Activated CD4-positive, alpha-beta T cell treated with anti-CD3 and anti-CD28 coated beads, Interleukin-2, amount 10 ng/mL, durations not matched to agents 24 days and 14 days (primary cell): ENCODE measurements around the gene P2RY6. TPM values are rescaled to one million over a fixed set of nuclear protein-coding genes. Genes with fewer than 3 reads are reported as not detected.

Experiments used
- DNase-seq: peaks from one replicate; pipeline ENCODE4 v3.0.0; 2022
- H3K27ac Mint-ChIP-seq: one replicate; pipeline ENCODE4 v1.8.0; 2022; ENCODE audit warnings: mild to moderate bottlenecking, mixed read lengths
- H3K27me3 Mint-ChIP-seq: one replicate; pipeline ENCODE4 v1.8.0; 2022; ENCODE audit warnings: mixed read lengths
- H3K36me3 Mint-ChIP-seq: one replicate; pipeline ENCODE4 v1.8.0; 2022; ENCODE audit warnings: low read depth, mild to moderate bottlenecking, mixed read lengths
- H3K4me1 Mint-ChIP-seq: one replicate; pipeline ENCODE4 v1.8.0; 2021; ENCODE audit warnings: mixed read lengths
- H3K4me3 Mint-ChIP-seq: one replicate; pipeline ENCODE4 v1.8.0; 2022; ENCODE audit warnings: mild to moderate bottlenecking, moderate library complexity, mixed read lengths
- H3K9me3 Mint-ChIP-seq: one replicate; pipeline ENCODE4 v1.8.0; 2021; ENCODE audit warnings: mixed read lengths
- intact Hi-C: fragments of 100-400 bp; cut with micrococcal nuclease; formaldehyde crosslinking; loops from one replicate; pipeline ENCODE4 v1.15.1; 2023
- total RNA-seq: library from RNA; stranded (reverse); gene quantifications from 2 replicates; pipeline ENCODE4 v1.2.3, GENCODE V29; 2022

P2RY6 gene
- total RNA-seq, 1 donor from 2014 or later = not detected

- Mint-ChIP-seq H3K27me3 (peaks cover 6% of the 10 kb centered on the region), H3K9me3 (no peaks in the 10 kb centered on the region), H3K4me1 (no peaks in the 10 kb centered on the region), H3K27ac (no peak overlapping the region), H3K4me3 (no peak overlapping the region), H3K36me3 (no peaks in the 10 kb centered on the region)
- peak; percentile 93 for DNase-seq
- intact Hi-C loops = loop anchor here (1.0 kb wide), 2 partner anchors 28 to 40 kb away; no protein-coding TSS in a partner anchor
Observed at GRCh38 chr11:73335204-73335923, 63.2 kb downstream of the P2RY6 start.

GRCh38 chr11:73337846-73338245, 65.7 kb downstream of the P2RY6 start:
- no peaks in the 10 kb centered on the region for H3K4me1 Mint-ChIP-seq
- no peak for DNase-seq
- intact Hi-C loops = no loop called here
- no peak overlapping the region for H3K4me3 Mint-ChIP-seq
- H3K27me3 Mint-ChIP-seq = peaks cover 5% of the 10 kb centered on the region
- no peaks in the 10 kb centered on the region for H3K9me3 Mint-ChIP-seq
- H3K27ac Mint-ChIP-seq = no peak overlapping the region
- no peaks in the 10 kb centered on the region for H3K36me3 Mint-ChIP-seq

GRCh38 chr11:73338279-73338678, 66.1 kb downstream of the P2RY6 start:
- H3K36me3 Mint-ChIP-seq = no peaks in the 10 kb centered on the region
- no peak for DNase-seq
- no peak overlapping the region for H3K4me3 Mint-ChIP-seq
- H3K4me1 Mint-ChIP-seq = no peaks in the 10 kb centered on the region
- intact Hi-C loops = no loop called here
- no peaks in the 10 kb centered on the region for H3K9me3 Mint-ChIP-seq
- H3K27ac Mint-ChIP-seq = no peak overlapping the region
- H3K27me3 Mint-ChIP-seq = peaks cover 5% of the 10 kb centered on the region

- intact Hi-C loops = no loop called here
- Mint-ChIP-seq H3K27me3 (peaks cover 5% of the 10 kb centered on the region), H3K36me3 (no peaks in the 10 kb centered on the region), H3K4me3 (no peak overlapping the region), H3K4me1 (no peaks in the 10 kb centered on the region), H3K27ac (no peak overlapping the region), H3K9me3 (no peaks in the 10 kb centered on the region)
- no peak for DNase-seq
Observed at GRCh38 chr11:73340164-73340563, 68.0 kb downstream of the P2RY6 start.

GRCh38 chr11:73342633-73343032, 70.5 kb downstream of the P2RY6 start:
- no peak overlapping the region for H3K4me3 Mint-ChIP-seq

GRCh38 chr11:73343076-73343873, 71.1 kb downstream of the P2RY6 start:
- intact Hi-C loops = no loop called here
- Mint-ChIP-seq H3K36me3 (no peaks in the 10 kb centered on the region), H3K4me3 (no peak overlapping the region), H3K4me1 (no peaks in the 10 kb centered on the region), H3K9me3 (no peaks in the 10 kb centered on the region), H3K27me3 (peaks cover 9% of the 10 kb centered on the region), H3K27ac (no peak overlapping the region)
- no peak for DNase-seq

More at GRCh38 chr11:73342633-73343032, 70.5 kb downstream of the P2RY6 start:
- H3K27ac Mint-ChIP-seq = no peak overlapping the region
- H3K36me3 Mint-ChIP-seq = no peaks in the 10 kb centered on the region
- no peak for DNase-seq
- no peaks in the 10 kb centered on the region for H3K4me1 Mint-ChIP-seq
- peaks cover 7% of the 10 kb centered on the region for H3K27me3 Mint-ChIP-seq
- intact Hi-C loops = no loop called here
- H3K9me3 Mint-ChIP-seq = no peaks in the 10 kb centered on the region

DNA sequence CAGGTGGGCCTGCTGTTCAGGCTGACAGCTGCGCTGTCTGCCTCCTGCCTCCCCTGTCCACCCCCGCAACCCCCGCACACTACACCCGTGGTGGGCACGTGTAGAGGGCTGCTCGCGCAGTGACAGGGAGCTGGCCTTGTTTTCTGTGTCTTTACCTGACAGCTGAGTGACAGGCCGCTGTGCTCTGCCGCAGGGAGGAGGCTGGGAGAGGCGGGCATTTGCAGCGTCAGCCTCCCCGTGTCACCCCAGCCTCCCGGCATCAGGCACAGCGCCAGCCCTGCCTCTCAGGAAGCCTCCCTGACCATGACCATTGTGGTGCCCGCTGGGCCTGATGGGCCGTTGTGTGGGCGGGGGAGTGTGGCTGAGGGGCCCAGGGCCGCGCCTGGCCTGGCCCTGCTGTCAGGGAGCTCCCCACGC, 72.1 kb downstream of the P2RY6 start:
- Mint-ChIP-seq H3K9me3 (no peaks in the 10 kb centered on the region), H3K27me3 (peaks cover 10% of the 10 kb centered on the region), H3K4me1 (no peaks in the 10 kb centered on the region), H3K27ac (no peak overlapping the region), H3K4me3 (no peak overlapping the region), H3K36me3 (no peaks in the 10 kb centered on the region)
- intact Hi-C loops = no loop called here
- DNase-seq = no peak

- peaks cover 12% of the 10 kb centered on the region for H3K27me3 Mint-ChIP-seq
- intact Hi-C loops = no loop called here
- no peak overlapping the region for H3K27ac Mint-ChIP-seq
- no peak overlapping the region for H3K4me3 Mint-ChIP-seq
- H3K4me1 Mint-ChIP-seq = peaks cover 3% of the 10 kb centered on the region
- H3K9me3 Mint-ChIP-seq = no peaks in the 10 kb centered on the region
- no peak for DNase-seq
- H3K36me3 Mint-ChIP-seq = no peaks in the 10 kb centered on the region
Observed at GRCh38 chr11:73345481-73346160, 73.5 kb downstream of the P2RY6 start.

DNA sequence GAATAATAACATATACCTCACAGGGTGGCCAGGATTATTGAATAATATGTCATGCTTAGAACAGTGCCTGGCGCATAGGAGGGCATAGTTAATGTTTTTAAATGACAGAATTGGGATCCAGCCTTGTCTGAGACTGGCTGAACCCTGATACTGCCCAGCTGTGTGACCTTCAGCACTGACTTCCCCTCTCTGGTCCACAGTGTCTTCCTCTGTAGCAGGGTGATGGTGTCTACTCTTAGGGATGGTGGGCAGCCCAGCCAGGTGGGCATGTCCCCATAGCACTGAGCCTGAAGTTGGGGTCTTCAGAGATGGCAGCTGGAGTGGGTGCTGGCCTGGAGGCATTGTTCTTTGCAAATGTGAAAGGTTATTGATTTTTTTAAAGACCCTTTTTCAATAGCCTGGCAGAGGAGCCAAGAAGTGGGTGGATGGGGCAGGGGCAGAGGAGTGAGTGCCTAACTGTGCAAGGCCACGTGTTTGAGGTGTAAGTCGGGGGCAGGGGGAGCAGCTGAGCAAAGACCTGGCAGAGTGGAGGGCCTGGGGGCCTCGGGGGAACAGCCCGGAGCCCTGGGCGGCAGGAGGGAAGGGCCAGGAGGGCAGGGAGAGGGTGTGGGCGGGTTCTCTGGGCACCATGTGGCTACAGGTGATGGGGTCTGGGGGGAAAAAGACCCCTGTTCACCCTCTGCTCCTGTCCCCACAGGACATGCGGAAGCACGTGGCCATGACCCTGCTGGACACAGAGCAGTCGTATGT, 74.2 kb downstream of the P2RY6 start:
- no peak overlapping the region for H3K4me3 Mint-ChIP-seq
- no peak for DNase-seq
- peaks cover 12% of the 10 kb centered on the region for H3K27me3 Mint-ChIP-seq
- no peaks in the 10 kb centered on the region for H3K9me3 Mint-ChIP-seq
- intact Hi-C loops = no loop called here
- H3K4me1 Mint-ChIP-seq = peaks cover 3% of the 10 kb centered on the region
- H3K27ac Mint-ChIP-seq = no peak overlapping the region
- no peaks in the 10 kb centered on the region for H3K36me3 Mint-ChIP-seq

GRCh38 chr11:73347067-73347466, 74.9 kb downstream of the P2RY6 start:
- intact Hi-C loops = no loop called here
- H3K27ac Mint-ChIP-seq = no peak overlapping the region
- no peak overlapping the region for H3K4me3 Mint-ChIP-seq
- H3K36me3 Mint-ChIP-seq = no peaks in the 10 kb centered on the region
- peaks cover 12% of the 10 kb centered on the region for H3K27me3 Mint-ChIP-seq
- no peak for DNase-seq
- H3K4me1 Mint-ChIP-seq = peaks cover 3% of the 10 kb centered on the region
- H3K9me3 Mint-ChIP-seq = no peaks in the 10 kb centered on the region

Other genes starting within 250 kb of the P2RY6 start
- 20.4 and 22.4 TPM in 2 replicates for gene FCHSD2, start 130.0 kb upstream of the P2RY6 start, total RNA-seq
- gene P2RY2, start 54.1 kb upstream of the P2RY6 start, total RNA-seq = not detected in 2 replicates
- 0.05 TPM in 1 of 2 replicates, not detected in the other for gene ARHGEF17, start 35.9 kb downstream of the P2RY6 start, total RNA-seq
- gene RELT, start 104.1 kb downstream of the P2RY6 start, total RNA-seq = 35.0 and 38.5 TPM in 2 replicates